HT1080 (cell line): ENCODE results near the gene MASP1. TPM values are rescaled to one million over a fixed set of nuclear protein-coding genes. Genes with fewer than 3 reads are reported as not detected.

ENCODE experiments used
- DNase-seq: peaks from one replicate; pipeline ENCODE4 v3.0.0-alpha.2; 2015; ENCODE audit warnings: low read depth
- total RNA-seq: library from RNA; depleted of rRNA; stranded (reverse); fragments of >200 nt; shearing (Covaris generic); gene quantifications from 2 replicates; pipeline ENCODE4 v1.2.3, GENCODE V29; 2014

MASP1 gene
- total RNA-seq, 1 experiment from 2014 or later: 1.3 TPM

DNA sequence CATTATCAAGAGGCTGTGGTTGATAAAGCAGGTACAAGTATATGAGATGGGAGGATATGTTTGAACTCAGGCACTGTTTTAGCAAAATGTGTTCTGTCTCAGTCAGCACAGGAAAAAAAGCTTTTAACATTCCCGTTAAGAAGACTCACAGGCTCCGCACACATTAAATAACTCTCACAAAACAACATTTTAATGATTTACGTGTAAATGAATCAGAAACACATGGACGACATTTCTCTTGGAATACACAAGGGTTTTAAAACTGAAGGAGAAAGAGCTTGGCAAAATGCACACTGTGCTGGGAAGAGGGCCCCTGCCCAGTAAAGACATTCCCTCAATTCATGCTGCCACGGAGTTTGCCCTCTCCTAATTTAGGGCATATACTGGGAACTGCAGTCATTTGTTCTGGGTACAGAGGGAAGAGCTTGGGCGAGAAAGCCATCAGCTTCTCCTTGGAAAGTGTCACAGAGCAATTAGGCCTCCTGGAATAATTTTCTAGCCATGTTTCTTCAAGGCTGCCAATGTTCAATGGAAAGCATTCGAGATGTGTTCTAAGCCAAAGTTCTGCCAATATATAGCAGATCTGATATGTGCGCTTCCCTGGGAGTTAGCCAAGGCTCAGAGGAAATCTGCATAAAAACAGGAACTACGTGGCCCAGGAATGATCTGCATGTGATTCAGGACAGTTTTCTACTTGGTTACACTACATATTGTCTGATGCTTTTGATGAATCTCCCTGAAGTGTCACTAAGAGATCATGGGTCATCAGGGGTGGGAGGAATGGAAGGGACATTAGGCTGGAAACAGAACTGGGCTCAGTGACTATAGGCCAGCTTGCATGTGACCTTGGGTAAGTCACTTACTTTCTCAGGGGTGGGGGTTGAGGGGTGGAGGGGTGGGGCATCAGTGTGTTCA is 2.2 kb upstream of the MASP1 start:
- DNase-seq: no peak

DNA sequence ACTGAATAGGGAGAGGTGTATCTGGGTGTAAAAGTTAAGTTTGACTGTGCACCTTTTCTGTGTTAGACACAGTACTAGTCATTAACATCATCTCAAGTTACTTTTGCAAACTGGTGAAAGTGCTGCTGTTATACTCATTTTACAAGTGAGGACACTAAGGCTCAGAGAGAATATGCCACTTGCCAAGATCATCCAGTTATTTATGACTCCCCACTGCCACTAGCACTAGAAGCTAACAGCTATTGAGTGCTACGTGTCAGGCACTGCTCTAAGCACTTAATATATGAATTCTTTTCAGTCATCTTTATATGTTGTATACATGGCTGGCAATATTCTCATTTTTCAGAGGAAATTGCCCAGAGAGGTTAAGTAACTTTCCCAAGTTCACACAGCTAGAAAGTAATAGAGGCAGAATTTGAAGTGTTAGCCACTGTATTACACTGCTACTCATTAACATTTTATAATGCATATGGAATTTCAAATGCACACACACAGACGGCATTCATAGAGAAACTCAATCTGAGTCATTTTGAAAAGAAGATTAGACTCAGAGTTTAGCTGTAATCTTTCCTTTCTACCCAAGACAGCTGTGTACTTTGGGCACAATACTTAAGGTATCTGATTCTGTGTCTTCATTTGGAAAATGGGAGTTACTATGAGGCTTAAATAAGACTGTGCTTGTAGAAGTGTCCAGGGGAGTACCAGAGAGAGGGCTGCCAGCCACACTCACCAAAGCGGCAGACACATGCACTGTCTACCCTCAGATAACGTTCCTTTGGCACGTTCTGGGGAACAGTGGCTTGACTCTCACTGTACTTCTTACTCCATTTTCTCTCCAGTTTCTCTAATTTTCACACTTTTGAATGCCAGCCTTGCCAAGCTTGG is 1.3 kb upstream of the MASP1 start:
- DNase-seq: no peak

DNA sequence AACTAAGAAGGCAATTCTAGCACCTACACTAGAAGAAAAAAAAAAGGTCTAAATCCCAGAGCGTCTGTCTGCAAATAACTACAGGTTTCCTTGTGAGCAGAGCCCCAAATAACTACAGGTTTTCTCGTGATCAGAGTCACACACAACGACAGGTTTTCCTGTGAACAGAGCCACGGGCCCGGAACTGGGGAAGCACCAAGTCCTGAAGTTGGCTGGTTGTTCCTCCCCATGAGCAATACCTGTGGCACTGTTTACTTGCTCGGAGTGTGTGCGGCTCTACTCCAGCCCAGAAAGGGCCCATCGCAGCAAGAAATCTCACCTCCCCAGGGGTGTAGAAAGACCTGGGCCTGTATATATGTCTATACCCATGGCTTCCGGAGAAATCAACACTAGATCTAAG is 644 bp upstream of the MASP1 start:
- no peak for DNase-seq

DNA sequence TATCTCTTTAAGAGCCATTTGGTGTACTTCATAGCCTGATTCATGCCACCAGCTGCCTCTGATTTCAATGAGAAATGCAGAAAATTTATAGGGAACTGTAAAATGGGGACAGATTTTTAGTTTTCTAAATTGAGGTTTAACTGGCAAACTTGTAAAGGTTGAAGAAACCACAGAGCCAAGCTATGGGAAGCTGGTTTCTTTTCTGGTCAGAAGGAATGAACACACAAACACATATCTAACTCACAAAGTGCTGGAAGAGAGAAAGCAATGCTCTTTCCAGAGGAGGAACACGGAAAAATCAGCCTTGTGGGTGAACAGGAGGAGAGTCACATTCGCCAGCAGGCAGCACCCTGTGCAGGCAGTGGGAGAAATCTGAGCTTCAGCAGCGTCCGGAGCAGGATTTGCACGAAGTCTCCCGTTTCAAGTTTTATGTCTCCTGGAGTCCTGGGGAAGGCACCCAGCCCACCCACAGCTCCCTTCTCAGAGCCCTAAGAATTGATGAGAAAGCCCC is 481 bp downstream of the MASP1 start:
- no peak for DNase-seq

DNA sequence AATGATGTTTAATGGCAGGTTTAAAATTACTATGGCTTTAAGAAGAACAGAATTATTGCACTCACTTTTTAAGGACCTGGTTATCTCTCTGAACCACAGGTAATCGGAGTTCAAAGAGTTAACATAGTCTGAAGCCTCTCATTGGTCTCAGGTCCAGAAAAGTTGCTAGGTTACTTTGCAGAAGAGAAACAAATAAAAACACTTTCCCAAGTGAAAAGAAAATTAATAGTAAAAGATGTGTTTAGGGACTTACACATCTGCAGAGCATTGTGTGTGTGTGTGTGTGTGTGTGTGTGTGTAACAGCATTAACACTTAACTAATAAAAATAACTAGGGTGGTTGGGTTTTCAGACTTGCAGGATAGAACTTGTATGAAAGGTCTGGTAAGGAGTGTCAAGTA is 1.0 kb downstream of the MASP1 start:
- DNase-seq: no peak

DNA sequence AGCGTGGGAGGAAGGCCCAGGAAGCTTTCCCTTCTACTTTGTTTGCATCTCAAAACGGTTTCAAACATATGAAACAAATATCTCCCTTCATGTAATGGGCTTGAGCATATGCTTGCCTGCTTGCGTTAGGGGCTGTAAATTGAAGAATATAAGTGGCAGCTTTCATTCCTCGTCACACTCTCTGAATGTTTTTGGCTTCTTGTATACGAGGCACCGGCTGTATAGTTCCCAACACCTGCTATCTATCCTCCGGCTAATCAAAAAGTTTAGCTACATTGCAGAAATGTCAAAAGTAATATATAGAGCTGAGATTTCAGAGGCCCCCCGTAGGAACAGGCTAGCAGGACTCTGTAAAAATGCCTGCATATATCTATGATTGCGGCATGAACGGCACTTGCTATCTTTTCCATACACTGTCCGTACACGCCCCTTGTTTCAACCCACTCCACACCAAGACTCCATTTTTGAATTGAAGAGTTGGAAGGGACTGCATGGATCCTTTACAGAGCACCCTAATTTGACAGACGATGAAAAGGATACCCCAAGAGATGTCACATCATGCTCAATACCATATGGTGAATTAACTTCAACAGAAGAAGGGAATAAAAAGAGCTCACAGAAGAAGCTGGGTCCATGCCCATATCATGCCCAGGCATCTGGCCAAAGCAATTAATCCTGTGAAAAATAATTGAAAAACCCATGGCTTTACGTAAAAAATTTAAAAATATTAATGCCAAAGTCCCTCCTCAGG is 2.5 kb downstream of the MASP1 start:
- no peak for DNase-seq

DNA sequence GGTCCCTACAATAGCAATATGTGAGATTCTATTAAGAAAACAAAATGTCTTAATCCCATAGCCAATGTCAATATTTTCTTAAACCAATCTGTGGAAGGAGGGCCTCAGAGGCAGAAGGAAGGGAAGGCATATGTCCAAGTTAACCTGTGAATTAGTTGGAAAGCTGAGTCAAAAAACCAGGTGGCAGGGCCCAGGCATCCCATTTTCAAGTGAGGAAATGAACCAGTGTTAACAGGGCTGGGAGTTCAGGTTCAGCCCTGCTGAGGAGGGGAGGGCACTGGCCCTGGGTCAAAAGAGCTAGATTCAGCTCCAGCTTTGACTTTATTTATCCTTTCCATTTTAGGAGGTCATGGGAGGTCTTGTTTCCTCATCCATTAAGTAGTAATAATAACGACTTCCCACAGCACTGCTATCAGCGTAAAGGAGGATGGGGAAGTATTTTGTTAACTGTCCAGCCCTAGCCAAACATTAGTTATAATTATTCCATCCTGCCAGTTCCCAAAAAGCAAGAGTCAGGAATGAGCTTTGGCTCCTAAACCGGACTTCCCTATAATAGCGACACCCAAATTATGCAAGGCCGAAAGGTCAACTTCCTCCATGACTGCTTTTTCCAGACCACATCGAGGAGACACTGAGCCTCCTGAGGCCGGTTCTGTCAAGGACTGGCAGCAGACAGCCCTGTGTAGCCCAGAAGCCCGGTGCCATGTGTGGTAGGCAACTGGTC is 3.2 kb downstream of the MASP1 start:
- no peak for DNase-seq

DNA sequence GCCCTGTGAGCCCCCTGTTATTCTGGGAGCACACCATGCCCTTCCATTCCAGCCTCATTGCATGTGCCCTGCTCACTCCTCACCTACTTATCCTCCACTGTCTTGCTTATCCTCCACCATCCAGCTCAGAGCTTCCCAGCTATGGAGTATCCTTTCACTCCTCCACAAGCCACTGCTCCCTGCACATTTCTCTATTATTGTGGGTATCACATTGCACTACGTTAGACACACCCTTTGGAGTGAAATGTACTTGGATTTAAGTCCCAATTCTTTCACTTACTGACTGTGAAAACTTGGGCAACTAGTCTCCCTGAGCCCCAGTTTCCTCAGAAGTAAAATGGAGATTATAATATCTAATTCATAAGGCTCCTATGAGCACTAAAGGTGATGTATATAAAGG is 4.3 kb downstream of the MASP1 start:
- no peak for DNase-seq

DNA sequence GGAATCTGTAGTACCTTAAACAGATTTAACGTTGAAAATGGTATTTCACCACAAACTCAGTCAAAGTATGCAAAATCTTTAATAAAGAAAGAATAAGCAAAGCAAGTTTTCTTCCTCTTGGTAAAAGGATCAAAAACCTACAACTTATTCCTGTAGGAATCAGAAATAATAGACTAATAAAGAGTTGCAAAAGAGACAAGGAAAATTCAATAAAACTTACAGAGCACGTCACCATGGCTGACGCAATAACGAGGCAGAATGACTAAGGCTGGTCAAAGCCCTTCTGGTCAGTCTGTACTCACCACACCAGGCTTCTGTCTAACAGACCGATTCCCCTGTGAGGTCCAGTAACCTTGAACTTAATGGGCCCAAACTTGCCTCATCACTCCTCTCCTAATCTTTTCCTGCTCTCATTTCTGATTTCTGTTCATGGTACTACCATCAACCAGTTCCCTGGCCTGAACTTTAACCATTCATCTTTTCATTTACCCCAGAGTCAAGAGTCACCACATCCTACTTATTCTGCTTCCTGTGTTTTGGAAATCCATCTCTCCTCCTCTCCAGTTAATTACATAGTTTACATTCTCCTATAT is 5.0 kb downstream of the MASP1 start:
- peak; percentile 32 for DNase-seq

DNA sequence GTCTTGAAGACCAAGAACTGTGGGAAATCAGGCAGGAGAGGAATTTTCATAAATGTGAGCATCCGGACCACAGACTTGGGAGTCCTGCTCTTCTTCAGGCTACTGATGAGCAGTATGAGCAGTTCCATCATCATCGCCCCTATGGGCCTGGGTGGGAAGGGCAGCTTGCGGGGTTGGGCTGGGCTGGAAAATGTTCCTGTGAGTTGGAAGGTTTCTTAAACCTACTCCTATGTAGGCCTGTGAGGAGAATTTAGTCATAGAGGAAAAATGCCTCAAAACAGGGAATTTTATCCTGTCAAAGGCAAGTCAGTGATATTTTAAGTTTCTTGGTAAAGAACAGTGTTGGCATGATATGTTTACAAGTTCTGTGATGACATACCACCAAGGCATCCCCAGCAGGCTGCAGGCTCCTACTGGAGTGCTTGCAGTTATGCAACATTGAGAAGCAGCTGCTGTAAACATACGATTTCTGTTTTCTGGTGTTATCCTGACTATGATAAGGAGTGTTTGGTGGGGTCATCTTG is 10.3 kb downstream of the MASP1 start:
- no peak for DNase-seq

DNA sequence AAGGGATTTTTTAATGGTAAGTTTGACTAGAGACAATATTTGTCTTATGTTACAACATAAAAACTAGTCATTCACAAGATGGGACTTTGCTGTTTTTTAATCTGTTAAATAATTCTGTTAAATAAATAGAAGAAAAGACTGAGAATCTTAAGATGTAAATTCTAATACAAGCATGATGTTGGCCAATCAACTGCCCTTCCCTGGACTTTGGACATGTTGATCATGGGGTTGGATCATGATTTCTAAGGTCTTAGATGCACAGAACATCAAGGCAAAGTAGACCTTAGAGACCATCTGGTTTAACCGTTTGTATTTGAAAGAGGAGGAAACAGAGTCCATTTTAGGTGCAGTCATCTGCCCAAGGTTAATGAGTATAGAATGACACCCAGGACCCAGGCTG is 10.9 kb downstream of the MASP1 start:
- DNase-seq: no peak

DNA sequence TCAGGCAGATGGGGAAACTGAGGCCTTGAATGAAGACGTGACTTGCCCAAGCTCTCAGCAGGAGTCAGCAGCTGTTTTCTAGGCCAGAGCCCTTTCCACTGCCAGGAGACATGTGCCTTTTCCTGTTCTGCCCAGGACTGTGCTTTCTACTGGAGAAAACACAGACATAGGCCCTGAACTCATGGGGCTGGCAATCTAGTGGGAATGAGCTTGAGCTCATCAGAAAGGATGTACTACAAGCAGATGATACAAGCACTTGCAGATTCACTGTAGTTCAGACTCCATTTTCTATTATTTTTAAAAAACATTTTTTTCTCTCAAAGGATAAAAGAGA is 14.4 kb downstream of the MASP1 start:
- no peak for DNase-seq

DNA sequence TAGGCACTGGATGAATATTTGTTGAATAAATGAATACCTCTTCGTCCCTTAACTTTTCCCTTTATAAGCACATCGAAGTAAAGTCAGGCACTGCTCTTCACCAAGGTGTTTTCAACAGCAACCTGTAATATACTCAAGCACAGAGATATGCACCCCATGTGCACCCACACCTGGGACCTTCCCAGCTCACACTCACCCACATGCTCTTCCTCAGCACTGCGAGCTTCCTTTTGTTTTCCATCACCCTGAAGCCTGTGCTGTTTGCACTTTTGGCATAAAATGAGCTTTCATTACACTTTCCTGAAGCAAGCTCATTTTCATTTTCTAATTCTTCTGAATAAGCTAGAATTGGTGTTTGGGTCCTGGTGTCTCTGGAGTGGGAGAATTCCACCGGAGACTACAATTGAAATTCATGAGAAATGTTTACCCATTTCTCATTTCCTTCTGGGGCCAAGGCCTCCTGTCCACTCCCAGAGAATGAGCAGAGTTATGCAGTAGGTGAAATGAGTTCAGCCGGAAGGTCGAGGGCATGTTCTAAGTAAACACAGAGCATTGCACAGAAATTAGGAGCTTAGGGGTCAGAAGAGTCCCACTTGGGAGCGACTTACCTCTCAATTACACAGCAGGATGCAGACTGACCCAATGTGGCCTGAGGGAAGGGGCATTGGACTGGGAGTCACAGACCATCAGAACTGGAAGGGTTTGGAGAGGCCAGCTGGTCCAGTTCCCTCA is 15.0 kb downstream of the MASP1 start:
- no peak for DNase-seq

DNA sequence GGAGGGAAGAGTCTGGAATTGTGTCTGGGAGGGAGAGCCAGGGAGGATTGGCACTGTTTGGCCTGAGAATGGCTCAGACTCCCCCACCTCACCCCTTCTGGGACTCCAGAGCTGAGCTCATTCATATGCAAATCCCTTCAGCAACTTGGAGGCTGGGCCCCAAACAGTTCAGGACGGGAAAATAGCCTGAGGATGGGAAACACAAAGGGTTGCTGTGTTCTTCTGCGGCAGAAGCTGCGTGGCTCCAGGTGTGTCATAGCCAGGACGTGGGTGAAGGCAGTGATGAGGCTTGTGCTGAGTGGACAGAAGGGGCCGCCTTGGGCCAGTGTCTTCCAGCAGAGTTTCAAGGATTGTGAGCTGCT is 16.6 kb downstream of the MASP1 start:
- DNase-seq: peak; percentile 23

DNA sequence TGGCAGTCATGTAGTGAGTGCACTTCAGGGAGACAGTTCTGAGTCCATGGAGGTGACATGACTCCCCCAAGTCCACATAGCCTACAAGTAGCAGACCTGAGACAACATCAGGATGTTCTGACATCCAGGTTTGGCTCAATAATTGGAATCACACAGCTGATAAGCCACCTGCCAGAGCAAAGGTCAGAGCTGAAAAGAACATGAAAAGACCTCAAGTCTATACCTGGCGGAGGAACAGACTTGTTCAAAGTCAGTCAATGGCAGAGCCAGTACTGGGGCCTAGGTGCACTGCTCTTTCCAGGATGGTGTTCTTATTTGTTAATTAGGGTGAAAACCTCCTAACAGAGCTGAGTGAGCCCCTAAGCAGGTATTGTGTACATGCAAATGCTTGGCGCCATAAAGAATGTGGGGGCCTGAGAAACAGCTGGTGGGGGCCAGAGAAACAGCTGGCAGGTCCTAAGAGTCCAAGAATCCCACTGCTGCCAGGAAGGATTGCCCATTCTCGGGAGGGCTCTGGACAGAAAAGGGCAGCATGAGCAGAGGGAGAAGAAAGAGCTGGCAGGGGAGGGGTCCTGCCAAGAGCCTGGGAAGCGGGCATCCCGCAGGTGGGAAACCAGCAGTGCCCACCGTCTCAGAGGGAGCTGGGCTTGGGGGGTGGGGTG is 17.1 kb downstream of the MASP1 start:
- DNase-seq: no peak

DNA sequence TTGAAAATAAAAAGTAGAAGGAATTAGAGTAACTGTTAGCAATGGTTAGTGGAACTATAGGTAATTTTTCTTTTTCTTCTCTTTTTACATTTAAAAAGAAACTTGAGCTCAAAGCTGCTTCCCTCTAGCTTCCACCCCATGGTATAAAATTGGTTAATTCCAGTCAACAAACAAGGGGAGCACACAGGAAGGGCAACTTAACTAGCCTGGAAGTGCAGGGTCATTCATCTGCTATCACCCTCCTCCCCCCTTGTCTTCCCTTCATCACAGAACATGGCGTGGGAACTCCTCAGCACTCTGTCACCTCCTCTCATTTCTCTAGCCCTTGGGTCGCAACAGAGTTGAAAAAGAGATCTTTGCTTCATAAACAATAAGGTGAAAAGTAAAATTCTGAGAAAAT is 20.0 kb downstream of the MASP1 start:
- no peak for DNase-seq

DNA sequence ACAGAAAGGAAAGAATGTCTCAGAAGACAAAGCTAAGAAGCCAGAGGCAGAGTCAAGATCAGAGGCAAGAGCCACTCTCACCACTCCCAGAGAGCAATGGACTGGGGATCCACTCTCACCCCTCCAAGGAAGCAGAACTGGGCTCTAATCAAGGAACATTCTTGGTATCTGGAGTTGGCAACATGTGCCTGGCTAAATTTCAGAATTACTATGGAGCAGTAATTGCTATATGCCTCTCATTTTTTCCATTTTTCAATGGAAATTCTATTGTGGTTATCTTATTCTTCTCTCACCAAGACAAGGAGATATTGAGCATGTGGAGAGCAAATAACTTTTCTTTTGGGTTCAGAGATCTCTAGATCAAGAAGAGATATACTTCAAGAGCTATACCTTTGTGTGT is 22.1 kb downstream of the MASP1 start:
- DNase-seq: no peak

DNA sequence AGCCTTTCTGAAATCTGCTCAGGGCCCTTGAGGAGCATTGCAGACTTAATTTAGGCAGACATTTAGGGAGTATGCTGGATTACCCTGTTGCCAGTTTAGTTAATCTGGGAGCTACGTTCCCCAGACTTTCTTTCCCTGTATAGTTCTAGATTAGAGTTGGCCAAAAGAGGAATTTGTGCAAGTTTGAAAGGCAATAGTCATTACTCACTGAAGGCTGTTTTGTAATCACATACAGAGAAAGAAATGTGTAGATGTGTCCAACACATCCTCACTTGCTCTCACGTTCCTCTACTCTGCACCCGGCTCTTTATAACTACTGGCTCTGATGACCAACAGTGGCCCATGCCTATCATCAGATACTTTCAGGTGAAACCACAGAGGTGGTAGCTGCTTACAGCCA is 24.2 kb downstream of the MASP1 start:
- no peak for DNase-seq

DNA sequence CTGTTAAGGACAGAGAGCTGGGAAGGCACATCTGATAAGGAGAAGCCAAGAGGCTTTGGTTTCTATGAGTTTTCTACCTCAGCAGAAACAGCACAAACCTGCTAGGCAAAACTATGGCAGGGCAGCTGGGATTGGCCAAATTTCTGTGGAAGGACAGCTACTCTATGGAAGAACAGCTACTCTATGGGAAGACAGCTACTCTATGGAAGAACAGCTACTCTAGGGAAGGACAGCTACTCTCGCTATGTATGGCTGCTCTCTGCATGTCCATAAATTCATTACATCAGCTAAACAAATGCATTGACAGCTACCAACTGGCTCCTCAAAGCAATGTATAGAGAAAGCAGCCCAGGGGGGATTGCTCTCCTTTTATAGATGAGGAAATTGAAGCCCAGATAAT is 24.8 kb downstream of the MASP1 start:
- DNase-seq: no peak
